Anterior cingulate cortex (tissue), 58 donors: Measurements from ENCODE around the gene IL3.

Experiments
- DNase-seq, 58 donors: peaks; one replicate each; lab custom pipeline; 2025; lab: John Stamatoyannopoulos, UW

IL3 gene, protein sequence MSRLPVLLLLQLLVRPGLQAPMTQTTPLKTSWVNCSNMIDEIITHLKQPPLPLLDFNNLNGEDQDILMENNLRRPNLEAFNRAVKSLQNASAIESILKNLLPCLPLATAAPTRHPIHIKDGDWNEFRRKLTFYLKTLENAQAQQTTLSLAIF

GRCh38 chr5:132060501-132061161, at the start of gene IL3:
IL3 (plus strand) TSS chr5:132060655; CDS start chr5:132060707, 52 bp downstream.
- DNase-seq: no peak

DNA sequence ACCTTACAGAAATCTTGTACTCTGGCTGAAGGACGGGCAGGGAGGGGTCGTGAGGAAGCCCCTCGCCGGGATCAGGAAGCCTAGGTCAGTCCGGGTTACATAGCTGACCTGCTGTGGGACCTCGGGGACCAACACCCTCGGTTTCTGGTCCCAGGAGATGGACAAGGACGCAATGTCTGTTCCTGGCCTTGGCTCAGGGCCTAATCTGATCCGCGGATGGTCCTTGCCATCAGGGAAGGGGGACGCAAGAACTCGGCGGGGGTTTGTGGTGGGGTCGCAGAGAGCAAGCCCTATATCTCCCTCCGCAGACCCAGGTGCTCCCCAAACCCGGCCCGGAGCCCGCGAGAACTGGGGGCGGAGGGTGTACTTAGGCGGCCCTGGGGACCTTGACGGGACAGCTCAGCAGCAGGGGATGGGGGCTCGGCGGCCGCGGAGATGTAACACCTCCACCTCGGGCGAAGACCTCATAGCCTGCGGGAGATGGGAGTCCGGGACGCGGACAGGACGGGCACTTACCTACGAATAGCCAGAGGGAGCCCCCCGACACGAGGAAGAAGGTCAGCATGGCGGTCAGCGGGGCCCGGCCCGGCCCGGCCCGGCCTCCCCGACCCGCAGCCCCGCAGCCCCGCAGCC, 49.4 kb upstream of the IL3 start:
- peak in 2 of 58 donors; percentile 38 to 40 for DNase-seq

DNA sequence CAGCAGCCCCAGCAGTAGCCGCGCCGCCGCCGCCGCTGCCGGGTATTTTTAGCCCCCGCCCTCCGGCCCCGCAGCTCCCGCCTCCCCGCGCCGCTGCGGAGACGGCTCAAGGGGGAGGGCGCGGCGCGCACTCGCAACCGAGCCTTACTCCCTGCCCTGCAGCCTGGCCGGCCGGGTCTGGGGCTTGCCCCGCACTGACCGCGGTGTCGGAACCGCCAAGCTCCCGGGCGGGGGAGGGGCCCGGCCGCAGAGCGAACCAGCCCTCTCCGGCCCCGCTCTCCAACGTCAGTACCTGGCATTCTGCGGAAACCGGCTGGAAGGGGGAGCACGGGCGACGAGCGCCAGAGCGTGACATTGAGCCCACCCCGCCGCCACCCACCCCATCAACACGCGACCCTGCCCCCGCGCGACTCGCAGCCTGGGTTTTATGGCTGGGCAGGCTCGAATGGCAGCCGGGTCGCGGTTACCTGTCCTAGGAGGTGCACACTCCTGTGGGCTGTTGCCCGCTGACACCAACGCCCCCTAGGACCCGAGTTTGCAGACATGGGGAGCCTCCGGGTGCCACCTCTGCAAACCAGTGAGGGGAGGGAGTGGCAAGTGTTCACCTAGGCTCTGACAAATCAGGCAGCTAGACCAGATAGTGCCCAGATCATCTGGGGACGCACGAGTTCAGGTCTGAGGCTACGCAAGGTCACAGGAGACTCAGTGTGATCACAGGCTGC, 48.7 kb upstream of the IL3 start, which contains the start of gene ACSL6:
Gene ACSL6 (minus strand): TSS at position 37 of the 722 bp plus-strand sequence. CDS start 105 bp downstream, outside the sequence.
- peak in 39 of 58 donors; percentile 15 to 70 (median 42) for DNase-seq

- peak in 2 of 58 donors; percentile 9 to 16 for DNase-seq
Measured at GRCh38 chr5:132012371-132013005, 48.0 kb upstream of the IL3 start.

DNA sequence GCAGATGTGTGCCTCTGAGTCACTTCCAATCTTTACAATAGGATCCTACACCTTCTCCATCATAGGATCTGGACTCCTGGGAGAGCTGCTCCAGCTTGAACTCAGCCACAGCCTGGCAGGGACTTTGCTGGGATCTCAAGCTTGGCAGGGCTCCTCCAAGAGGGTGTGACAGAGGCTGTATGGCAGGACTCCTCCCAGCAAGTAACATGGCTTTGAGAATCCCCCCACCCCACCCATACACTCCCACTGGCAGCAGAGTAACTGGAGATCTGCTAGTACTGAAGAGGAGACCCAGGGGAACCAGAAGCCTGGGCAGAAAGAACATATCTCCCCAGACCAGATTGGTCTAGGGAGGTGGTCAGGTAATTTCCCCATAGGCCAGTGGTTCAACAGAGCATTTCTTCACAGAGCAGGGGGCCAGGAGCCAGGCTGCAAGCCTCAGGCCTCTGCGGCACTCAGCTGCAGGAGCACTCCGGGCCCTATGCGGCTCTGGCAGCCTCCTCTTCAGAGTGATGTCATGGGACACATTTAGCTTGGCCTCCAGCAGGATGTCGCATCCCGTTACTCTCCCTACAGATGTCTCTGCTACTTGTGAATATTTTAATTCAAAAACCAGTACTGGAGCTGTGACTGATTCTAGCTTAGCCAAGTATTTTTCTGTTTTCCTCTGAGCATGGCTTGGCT, 47.3 kb upstream of the IL3 start:
- peak in 17 of 58 donors; percentile 17 to 65 (median 33) for DNase-seq

GRCh38 chr5:132013711-132014110, 46.7 kb upstream of the IL3 start:
- no peak for DNase-seq

- DNase-seq: no peak
Measured at GRCh38 chr5:132016721-132017250, 43.7 kb upstream of the IL3 start.

GRCh38 chr5:132017316-132017715, 43.1 kb upstream of the IL3 start:
- DNase-seq: no peak

DNA sequence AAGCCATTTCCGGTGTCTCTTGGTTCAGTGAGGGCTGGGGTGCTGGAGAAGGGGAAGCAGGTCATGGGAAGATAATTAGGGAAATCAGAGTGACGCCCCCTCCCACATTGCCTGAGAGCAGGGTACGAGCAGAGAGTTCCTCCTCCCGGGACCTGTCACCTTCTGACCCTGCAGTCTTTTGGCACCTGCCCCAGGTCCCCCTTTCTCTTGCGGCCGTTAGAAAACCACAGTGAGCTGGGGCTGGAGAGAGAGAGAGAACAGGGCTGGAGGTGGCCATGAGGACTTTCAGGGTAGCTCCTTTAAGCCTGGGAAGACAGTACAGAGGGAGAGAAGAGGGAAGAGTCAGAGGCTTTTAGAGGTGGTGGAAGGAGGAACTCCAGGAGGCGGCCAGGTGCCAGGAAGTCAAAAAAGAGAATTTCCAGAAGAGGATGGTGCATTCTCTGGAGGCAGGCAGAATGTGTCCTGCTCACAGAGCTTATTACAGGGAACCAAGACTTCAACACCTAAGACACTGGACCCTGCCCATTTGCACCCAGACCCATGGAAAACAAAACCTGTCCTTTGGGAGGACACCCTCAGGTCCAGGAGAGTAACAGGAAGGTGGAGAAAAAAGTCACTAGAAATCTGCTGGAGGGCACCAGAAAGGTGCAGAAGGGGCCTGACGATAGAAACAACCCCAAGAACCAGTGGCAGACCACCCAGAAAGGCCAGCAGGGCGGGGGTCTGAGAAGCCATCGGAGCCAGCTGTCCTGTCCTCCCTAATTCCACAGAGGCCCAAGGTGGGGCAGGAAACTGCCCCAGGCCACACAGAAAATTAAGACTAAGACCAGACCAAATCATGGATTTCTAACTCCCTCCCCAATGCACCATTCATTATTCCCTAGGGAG, 42.5 kb upstream of the IL3 start:
- DNase-seq: no peak

DNA sequence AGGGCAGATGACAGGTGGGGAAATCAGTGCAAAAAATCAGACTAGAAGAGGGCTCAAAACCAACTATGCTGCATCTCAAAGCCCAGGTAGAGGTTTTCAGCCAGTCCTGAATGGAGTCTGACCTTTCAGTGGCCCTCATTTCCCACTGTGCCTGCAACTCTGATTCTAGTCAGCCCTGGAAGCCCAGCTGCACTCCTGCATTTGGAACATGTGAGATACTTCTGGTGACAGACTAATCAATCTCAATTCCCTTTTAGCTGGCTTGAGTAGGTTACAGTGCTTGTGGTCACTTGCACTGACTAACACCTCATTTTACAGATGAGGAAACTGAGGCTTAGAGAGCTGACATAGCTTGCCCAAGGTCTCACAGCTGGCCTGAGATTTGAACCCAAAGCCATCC, 41.1 kb upstream of the IL3 start:
- DNase-seq: no peak

DNA sequence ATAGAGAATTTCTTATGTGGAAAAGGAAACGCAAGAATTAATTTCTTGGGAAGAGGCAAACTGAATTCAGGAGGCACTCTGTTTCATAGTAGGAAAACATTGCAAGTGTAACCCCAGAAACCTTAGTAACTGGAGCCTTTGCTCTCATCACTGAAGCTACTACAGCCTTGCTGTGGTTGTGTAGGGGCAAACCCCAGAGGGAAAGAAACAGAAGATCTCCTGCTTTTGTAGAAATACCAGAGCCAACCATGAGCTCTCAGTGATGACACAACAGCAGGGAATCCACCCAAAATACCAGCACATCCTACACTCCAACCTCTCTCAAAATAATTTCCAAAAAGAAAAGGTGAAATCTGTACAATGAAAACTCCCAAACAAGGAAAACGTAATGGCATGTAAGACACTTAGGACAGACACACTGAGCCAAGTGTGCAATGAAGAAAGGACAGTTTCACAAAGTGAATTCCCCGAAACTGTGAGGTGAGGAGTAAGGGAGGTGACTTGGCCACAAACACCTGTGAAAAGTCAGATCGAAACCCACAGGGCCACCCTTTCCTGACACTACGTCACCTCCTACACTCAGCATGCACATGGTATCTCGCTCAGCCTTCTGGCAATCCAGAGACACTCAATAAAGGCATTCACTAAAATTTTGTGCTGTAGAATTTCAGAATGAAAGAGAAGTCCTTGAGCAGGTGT, 40.4 kb upstream of the IL3 start:
- DNase-seq: no peak

DNA sequence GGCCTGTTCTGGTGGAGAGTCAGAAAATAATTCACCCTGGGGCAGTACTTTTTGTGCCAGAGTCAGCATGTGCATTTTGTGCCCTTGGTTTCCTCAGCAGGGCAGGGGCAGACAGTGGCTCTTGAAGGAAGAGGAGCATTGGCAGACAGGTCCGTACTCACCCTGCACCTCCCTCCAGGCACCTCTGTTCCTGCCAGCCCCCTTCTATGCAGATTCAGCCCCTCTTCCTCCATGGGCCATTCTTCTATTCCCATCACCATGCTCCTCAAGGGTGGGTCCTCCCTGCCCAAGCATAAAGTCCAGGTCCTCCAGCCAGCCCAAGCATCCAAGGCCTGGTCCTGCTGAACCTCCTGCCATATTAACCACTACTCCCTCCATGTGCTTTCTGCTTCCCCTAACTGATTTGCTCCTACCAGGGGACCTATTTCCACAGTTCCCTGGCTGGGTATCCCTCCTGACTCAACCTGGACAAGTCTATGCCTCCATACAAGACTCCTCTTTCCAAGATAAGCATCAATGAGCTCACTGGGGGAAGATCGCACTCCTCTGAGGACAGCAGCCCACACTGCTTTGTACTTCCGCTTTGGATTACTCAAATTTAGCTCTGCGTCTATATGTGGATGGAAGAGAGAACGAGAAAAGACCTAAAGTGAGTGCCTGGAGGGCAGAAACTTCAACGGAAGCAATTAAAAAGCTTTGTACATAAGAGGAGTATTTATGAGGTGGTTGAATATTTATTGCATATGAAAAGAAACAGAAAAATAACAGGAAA, 39.7 kb upstream of the IL3 start:
- no peak for DNase-seq

- no peak for DNase-seq
Measured at GRCh38 chr5:132021654-132022053, 38.8 kb upstream of the IL3 start.

DNA sequence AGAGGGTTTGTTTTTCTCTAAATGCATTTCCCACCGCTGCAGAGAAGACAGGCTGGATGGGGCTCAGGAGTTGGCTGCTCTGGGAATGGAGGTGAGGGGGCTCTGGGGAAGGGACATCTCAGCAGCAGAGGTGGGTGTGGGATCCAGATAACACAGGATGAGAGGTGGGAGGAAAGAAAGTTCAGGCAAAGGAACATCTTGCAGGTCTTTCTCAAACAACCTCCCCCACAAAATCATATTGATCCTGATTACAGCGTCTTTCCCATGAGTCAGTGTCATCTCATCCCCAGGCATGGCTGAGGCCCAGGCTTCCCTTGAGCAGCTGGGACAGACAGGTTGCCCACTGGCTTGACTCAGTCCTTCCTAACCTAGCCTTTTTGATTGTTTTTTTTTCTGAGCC, 37.7 kb upstream of the IL3 start:
- DNase-seq: no peak

- no peak for DNase-seq
Measured at GRCh38 chr5:132023258-132024116, 37.0 kb upstream of the IL3 start.

GRCh38 chr5:132024117-132024435, 36.4 kb upstream of the IL3 start:
- no peak for DNase-seq
